CD4-positive, alpha-beta T cell treated with Interleukin-4 for 1 hour (primary cell): ENCODE measurements around the gene TICRR.
A peak's percentile ranks its signal among the peaks of the same experiment; 100 is the strongest.
"Not testable (repeated sequence)": the region's sequence is repeated elsewhere in the genome, so short reads cannot be mapped to it uniquely, and the experiment has no call there.

Experiments
- DNase-seq, 2 donors: peaks; one replicate each; pipeline ENCODE4 v3.0.0-alpha.2; 2020 to 2022

Gene TICRR, protein sequence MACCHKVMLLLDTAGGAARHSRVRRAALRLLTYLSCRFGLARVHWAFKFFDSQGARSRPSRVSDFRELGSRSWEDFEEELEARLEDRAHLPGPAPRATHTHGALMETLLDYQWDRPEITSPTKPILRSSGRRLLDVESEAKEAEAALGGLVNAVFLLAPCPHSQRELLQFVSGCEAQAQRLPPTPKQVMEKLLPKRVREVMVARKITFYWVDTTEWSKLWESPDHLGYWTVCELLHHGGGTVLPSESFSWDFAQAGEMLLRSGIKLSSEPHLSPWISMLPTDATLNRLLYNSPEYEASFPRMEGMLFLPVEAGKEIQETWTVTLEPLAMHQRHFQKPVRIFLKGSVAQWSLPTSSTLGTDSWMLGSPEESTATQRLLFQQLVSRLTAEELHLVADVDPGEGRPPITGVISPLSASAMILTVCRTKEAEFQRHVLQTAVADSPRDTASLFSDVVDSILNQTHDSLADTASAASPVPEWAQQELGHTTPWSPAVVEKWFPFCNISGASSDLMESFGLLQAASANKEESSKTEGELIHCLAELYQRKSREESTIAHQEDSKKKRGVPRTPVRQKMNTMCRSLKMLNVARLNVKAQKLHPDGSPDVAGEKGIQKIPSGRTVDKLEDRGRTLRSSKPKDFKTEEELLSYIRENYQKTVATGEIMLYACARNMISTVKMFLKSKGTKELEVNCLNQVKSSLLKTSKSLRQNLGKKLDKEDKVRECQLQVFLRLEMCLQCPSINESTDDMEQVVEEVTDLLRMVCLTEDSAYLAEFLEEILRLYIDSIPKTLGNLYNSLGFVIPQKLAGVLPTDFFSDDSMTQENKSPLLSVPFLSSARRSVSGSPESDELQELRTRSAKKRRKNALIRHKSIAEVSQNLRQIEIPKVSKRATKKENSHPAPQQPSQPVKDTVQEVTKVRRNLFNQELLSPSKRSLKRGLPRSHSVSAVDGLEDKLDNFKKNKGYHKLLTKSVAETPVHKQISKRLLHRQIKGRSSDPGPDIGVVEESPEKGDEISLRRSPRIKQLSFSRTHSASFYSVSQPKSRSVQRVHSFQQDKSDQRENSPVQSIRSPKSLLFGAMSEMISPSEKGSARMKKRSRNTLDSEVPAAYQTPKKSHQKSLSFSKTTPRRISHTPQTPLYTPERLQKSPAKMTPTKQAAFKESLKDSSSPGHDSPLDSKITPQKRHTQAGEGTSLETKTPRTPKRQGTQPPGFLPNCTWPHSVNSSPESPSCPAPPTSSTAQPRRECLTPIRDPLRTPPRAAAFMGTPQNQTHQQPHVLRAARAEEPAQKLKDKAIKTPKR (N-terminal part only)

DNA sequence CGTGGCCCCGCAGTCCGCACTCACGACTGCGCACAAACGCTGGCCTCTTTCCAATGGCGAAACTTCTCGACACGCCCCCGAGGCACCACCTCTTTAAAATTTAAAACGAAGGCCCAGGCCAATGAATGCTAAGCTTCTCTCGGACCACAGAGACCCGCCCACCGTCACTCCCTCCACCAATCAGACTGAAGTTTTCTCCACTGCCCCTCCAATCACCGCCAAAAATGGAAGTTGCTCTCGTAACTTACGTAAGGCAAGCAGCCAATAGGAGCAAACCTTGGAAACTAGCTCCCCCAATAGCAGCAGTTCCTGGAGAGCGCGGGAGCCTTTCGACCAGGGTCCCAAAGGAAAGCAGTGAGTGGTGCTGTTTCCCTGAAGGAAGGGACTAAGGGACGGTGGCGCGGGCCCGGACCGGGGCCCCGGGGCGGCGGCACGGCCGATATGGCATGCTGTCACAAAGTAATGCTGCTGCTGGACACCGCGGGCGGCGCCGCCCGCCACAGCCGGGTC lies at the start of gene TICRR:
TSS of gene TICRR (plus strand) at position 324 of the 510 bp plus-strand sequence. CDS start at position 442, 118 bp downstream.
- peak; percentile 98 to 99 for DNase-seq

DNA sequence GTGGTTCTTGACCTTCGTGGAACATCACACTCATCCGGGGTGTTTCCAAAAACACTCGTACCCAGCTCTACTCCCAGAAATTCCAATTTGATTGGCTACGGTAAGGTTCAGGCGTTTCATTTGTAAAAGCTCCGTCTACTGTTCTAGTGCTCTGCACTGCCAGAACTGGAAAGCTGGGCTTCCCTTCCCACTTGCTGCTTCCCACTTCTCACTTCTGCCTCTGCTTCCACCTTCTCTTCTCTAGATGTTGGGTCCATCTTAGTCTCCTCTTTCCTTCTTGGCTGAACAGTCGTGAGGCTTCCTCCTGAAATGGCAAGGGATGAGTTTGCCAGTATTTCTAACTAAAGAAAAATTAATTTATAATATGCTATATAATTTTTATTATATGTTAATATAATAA lies 49.1 kb upstream of the TICRR start:
- no peak for DNase-seq

DNA sequence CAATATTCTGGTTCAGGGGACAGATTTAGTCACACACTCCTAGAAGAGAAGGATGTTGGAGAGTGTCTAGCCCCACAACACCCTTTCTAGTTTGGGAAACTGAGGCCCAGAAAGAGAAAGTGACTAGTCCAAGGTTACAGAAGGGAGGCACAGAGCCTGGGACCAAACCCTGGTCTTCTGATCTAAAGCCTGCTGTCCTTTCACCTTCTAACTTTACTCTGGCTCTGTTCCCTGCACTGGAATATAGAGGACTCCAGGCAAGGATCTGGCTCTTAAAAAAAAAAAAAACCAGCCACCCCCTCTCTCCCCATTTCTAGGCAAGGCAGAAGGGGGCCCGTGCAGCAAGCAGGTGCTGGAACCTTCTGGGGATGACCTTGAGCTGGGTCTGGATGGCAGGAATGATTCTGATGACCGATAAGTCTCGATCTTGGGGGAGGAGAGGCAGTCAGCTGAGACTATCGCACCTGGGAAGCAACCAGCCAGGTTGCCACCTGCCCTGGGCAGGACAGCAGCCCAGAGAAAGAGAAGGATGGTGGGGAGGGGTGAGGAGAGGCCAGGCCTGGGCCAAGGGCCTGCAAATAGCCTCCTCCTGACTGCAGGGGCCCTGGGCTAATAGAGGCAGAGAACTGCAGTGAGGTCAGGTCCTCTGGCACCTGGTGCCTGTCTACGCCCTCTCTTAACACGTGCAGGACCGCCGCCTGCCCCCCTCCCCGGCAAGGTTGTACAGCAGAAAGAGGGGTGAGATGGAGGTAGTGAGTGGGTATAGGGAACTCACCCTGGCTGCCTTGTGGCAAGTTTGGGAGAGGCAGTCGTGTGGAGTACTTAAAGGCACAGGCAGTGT lies 48.4 kb upstream of the TICRR start:
- no peak for DNase-seq

DNA sequence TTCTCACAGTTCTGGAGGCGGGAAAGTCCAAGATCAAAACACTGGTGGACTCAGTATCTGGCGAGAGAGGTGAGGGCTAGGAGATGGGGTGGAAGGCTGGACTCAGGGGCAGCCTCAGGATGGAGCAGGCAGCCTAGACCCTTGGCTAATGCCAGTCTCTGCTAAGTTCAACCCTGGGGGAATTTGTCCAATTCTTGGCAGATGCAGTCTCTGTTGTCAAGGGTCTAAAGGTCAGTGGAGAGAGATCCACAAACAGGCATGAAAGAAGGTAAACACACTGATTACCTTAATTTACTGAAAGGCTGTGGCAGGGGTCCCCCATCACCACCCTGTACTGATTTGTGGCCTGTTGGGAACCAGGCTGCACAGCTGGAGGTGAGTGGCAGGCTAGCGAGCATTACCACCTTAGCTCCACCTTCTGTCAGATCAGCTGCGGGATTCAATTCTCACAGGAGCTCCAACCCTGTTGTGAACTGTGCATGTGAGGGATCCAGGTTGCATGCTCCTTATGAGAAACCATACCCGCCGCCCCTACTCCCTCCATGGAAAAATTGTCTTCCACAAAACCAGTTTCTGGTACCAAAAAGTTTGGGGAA lies 46.4 kb upstream of the TICRR start:
- DNase-seq = no peak

DNA sequence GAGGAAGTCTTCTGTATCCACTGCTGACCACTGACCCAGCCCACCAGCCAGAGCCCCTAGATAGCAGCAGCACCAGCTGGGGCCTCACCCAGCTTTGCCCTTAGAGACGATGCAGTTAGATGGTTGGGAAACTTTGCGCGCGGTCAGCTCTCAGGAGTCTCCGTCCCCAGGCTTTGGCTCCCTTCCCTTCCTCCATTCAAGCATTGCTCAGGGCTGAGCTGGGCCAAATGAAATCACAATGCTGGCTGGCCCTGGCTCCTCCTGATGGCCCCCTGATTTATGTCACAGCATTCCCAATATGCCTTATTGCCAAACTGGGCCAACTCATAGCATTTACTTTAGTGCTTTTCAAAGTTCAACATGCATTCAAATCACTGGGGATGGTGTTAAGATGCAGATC lies 44.3 kb upstream of the TICRR start:
- no peak for DNase-seq

DNA sequence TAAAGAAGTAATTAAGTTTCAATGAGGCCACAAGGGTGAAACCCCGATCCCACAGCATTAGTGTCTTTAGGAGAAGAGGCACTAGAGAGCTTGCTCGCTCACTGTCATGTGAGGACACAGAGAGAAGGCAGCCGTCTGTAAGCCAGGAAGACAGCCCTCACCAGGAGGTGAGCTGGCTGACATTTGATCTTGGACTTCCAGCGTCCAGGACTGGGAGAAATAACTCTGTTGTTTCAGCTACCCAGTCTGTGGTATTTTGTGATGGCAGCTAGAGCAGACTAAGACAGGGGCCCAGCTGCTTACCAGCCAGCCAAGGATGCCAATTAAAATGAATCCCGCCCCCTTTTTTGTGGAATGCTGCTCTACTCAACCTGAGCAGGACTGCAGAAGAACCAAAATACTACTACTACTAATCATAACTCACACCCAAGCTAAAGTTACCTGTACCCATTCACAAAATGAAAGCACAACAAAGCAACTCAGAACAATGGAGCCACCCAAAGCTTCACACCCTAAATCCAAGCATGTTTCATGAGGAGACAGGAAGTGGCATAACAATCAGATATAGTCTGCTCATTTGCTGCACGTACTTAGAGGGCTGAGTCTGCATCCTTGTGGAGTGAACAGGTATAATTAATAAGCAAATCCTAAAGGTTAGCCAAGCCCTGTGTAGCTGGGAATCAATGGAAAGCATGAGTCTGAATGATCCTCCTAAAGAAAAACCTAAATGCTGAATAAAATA lies 43.3 kb upstream of the TICRR start:
- no peak for DNase-seq

DNA sequence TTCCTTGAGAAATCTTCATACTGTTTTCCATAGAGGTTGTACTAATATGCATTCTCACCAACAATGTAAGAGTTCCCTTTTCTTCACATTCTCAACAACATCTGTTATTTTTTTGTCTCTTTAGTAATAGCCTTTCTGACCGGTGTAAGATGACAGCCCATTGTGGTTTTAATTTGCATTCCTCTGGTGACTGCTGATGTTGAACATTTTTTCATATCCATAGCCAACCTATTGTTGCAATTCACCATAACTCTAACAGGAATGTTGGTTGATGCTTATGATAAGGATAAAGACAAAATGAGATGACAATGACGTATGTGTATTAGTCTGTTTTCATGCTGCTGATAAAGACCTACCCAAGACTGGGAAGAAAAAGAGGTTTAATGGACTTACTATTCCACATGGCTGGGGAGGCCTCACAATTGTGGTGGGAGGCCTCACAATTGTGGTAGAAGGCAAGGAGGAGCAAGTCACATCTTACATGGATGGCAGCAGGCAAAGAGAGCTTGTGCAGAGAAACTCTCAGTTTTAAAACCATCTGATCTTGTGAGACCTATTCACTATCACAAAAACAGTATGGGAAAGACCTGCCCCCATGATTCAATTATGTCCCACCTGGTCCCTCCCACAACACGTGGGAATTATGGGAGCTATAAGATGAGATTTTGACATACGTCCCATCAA lies 41.3 kb upstream of the TICRR start:
- DNase-seq = no peak

DNA sequence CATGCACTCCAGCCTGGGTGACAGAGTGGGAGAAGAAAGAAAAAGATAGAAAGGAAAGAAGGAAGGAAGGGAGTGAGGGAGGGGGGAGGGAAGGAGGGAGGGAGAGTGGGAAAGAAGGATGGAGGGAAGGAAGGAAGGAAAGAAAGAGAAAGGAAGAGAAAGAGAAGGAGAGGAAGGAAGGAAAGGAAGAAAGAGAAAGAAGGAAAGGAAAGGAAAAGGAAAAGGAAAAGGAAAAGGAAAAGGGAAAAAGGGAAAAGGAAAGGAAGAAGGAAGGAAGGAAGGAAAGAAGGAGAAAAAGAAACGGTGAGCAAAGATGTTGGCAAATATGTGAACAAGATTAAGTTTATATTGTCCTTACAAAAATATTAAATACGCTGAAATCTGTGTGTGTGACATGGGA lies 36.2 kb upstream of the TICRR start:
- DNase-seq = no peak

DNA sequence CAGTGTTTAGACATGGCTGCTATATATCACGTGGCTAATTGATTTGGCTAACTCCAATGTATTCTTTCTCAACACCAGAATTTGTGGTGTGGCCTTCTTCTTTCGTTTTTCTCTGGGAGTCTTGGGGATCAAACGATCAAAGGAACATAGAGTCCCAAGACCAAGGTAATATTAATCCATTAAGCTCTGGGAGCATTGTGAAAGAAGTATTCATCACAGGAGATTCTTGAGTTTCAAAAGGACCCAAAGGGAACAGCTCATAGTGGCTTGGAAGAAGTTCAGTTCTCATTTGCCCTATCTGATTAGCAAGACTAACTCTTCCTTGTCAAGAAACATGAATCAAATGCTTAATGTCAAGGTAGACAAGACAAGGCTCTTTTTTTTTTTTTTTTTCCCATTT lies 32.9 kb upstream of the TICRR start:
- DNase-seq = no peak

DNA sequence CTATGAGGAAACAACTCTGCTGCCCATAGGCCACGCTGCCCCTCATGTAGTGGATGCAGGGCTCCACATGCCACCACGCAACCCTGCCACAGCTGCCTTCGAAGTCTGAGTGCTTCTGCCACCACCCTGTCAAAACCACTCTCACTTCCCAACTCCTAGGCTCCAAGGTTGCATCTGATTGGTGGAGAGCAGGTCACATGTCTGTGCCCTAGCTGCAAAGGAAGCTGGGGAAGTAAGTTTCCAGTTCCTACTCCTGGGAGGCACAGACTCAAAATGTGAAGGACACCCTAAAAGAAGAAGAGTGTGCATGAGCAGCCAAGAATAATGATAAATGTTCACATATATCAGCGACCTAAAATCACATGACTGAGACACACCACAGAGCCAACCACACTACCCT lies 31.9 kb upstream of the TICRR start:
- no peak for DNase-seq

DNA sequence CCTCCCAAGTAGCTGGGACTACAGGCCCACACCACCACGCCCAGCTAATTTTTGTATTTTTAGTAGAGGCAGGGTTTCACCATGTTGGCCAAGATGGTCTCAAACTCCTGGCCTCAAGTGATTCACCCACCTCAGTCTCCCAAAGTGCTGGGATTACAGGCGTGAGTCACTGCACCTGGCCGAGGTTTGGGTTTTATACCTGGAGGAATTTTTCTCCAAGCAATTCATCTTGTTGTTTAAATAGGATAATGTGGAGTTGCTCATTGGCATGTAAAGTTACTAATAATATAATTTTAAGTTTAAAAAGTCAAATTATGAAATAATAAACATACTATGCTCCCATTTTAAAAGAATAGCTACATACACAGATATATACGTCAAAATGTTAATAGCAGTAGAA lies 26.1 kb upstream of the TICRR start:
- not testable (repeated sequence) for DNase-seq

DNA sequence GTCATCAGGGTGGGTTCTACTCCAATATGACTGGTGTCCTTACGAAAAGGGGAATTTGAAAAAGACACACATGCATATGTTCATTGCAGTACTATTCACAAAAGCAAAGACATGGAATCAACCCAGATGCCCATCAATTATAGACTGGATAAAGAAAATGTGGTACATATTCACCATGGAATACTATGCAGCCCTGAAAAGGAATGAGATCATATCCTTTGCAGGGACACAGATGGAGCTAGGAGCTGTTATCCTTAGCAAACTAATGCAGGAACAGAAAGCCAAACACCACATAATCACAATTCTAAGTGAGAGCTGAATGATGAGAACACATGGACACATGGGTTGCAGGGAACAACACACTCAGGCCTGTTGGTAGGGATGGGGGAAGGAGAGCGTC lies 24.8 kb upstream of the TICRR start:
- no peak for DNase-seq

DNA sequence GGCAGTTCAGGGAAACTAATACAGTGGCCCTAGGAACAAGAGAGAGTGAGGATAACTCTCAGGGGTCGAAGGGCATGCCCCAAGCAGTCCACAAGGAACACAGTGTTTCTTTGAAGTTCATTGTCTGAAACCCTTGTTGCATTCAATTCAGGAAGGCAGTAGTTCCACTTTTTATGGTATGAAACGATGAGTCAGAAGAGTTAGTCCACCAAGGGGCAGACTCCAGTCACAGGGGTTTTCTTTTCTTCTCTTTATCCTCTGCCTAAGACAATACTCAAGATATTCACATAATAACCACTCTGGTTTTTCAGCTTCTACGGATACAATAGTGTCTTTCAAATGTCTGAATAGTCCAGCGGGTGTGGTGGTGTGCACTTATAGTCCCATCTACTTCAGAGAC lies 23.7 kb upstream of the TICRR start:
- no peak for DNase-seq

DNA sequence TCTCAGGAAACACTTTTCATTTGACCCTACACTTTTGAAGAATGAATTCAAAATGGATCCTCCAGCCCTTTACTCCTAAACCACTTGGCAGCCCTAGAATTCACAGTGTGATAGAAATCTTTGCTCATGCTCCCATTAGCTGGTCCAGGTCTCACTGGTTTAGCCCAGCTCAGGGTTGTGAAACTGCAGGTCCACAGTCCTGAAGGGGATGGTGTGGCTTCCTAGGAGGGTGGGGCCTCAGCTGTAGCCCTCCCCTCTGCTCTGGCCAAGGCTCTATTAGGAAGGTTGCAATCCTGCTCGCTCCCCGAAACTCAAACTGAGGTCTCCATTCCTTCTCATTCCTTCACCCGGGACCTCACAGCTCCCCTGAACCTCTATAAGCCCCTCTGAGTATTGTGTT lies 21.6 kb upstream of the TICRR start:
- DNase-seq = no peak

DNA sequence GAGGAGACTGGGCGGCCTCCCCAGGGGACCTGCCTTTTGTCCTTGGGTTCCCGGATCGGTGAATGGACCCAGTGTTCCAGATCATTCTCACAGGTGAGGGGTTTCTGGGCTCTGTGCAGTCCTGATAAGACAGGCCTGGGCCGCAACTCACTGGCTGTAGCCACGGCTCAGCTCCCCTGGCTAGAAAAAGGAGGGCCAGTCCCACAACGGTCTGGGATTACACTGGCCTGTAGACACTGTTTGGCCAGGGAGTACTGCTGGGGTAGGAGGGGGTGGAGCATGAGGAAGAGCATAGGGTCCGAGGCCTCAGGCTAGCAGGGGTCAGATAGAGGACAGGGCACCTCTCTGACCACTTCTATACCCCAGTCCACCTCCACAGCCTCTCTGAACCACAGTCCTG lies 21.0 kb upstream of the TICRR start:
- no peak for DNase-seq

DNA sequence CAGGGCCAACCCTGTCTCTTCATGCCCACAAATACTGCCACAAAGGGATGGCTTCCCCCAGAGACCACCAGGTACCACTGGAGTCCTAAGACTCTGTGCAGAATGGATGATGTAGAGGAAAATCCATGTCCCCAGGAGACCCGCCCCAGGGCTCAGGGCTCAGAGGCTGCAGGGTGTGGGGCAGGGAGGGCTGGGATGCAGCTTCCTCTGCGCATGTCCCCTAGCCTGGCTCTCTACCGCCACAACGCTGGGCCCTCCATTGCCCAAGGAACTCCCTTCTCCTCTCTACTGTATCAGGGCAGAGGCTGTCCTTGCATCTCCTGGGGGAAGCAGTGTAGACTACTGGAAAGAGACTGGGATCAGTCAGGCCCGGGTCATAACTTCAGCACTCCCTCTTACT lies 19.5 kb upstream of the TICRR start:
- no peak for DNase-seq

DNA sequence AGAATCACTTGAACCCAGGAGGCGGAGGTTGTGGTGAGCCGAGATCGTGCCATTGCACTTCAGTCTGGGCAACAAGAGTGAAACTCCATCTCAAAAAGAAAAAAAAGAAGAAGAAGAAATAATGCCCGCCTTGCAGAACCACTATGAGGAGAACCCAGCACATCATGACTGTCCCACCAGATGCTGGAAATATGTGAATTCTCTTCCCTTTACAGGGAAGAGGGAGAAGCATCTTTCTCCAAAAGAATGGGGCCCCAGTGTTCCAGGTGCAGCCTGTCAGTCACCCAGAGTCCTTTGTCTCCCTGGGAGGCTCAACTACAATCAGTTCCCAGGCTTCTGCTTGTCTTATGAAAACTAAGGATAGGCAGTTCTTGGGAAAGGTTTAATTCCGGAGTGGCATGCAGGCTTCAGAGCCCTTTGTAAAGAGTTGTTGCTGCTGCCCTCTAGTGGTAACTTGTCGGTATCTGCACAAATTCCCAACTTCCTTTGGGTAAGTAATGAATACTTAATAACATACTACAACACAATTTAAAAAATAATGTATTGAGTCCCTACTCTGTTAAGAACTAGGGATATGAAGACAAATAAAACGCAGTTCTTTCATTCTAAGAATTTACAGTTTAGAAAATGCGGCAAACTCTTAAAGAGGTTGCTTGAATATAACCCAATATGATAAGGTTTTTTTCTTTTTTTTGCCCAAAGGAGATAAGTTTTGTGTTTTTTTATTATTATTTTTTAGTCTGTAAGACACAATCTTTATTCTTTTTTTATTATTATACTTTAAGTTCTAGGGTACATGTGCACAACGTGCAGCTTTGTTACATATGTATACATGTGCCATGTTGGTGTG lies 18.6 kb upstream of the TICRR start:
- DNase-seq = peak; percentile 29 to 46

DNA sequence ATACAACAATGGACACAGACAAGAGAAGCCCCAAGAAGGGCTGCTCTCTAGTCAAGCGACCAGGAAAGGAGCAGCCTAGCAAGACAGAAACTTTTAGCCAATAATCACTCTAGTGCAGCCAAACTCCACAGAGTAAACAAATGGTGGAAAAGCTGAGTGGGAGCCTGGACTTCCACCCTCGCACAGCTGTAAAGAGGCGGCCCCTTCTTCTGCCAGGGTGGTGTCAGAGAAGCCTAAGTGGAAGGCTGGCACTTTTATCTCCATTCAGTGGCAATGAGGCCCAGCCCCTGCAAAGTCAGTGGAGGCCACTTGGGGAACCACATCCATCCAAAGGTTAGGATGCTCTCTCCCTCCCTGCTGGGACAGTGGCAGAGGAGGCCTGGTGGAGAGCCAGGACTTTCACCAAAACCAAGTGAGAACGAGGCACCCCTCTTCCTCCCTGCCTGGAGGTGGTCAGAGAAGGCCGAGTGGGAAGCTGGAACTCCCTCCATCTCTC lies 15.5 kb upstream of the TICRR start:
- no peak for DNase-seq

DNA sequence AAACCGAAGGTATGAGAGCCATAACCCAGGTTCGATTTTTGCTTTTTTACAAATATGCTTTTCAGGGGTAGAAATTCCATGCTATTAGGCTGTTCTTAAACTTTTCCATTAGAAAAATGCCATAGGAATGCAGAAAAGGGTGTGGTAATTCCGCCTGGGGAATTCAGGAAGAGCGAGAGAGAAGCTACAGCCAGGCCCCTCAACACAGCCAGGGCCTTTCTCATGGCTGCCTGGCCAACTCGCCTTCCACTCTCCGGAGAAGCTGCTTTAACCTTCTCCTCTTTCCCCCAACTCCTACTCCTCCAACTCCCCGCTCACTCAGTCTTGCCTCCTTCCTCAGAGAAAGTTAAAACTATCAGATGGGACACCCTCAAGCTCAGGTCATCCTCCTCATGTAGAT lies 9.1 kb upstream of the TICRR start:
- DNase-seq = no peak
